ENCODE results near the gene FOXJ2.
"Not testable (repeated sequence)": the region's sequence is repeated elsewhere in the genome, so short reads cannot be mapped to it uniquely, and the experiment has no call there.

Gene FOXJ2

GRCh38 chr12:8031017-8031416, 1.5 kb upstream of the FOXJ2 start:
- not testable (repeated sequence) for DNase-seq

- DNase-seq, result no peak
These were observed 659 bp upstream of the FOXJ2 start for GRCh38 chr12:8031872-8032241.

- DNase-seq, result peak; percentile 45
These were observed 883 bp downstream of the FOXJ2 start for GRCh38 chr12:8033153-8034044.

GRCh38 chr12:8034802-8035201, 2.3 kb downstream of the FOXJ2 start:
- DNase-seq, result no peak

- DNase-seq, result no peak
These were observed 3.0 kb downstream of the FOXJ2 start for GRCh38 chr12:8035440-8036010.

GRCh38 chr12:8036346-8036745, 3.8 kb downstream of the FOXJ2 start:
- no peak for DNase-seq

GRCh38 chr12:8037046-8037663, 4.6 kb downstream of the FOXJ2 start:
- DNase-seq, result peak; percentile 39

GRCh38 chr12:8037947-8038346, 5.4 kb downstream of the FOXJ2 start:
- DNase-seq, result no peak

- DNase-seq, result no peak
These were observed 6.2 kb downstream of the FOXJ2 start for GRCh38 chr12:8038659-8039114.

- no peak for DNase-seq
These were observed 8.3 kb downstream of the FOXJ2 start for GRCh38 chr12:8040791-8041190.

- DNase-seq, result peak; percentile 74
These were observed 13.7 kb downstream of the FOXJ2 start for GRCh38 chr12:8045952-8046944.

GRCh38 chr12:8047842-8048241, 15.3 kb downstream of the FOXJ2 start:
- no peak for DNase-seq

GRCh38 chr12:8048906-8049305, 16.4 kb downstream of the FOXJ2 start:
- no peak for DNase-seq

GRCh38 chr12:8050600-8051250, 18.2 kb downstream of the FOXJ2 start:
- DNase-seq, result no peak

- DNase-seq, result peak; percentile 60
These were observed 20.2 kb downstream of the FOXJ2 start for GRCh38 chr12:8052679-8053078.

- DNase-seq, result no peak
These were observed 22.3 kb downstream of the FOXJ2 start for GRCh38 chr12:8054816-8055215.

- DNase-seq, result no peak
These were observed 24.8 kb downstream of the FOXJ2 start for GRCh38 chr12:8057306-8057705.

- DNase-seq, result peak; percentile 46
These were observed 25.3 kb downstream of the FOXJ2 start for GRCh38 chr12:8057839-8058238.

GRCh38 chr12:8058506-8058905, 26.0 kb downstream of the FOXJ2 start:
- DNase-seq, result no peak

GRCh38 chr12:8064131-8064530, 31.6 kb downstream of the FOXJ2 start:
- no peak for DNase-seq

GRCh38 chr12:8065991-8066594, 33.6 kb downstream of the FOXJ2 start, which contains the start of gene C3AR1:
Gene C3AR1, minus strand, starts transcription at chr12:8066359. Its CDS starts 6,174 bp downstream, at chr12:8060185.
- peak; percentile 57 for DNase-seq

- no peak for DNase-seq
These were observed 37.1 kb downstream of the FOXJ2 start for GRCh38 chr12:8069582-8069981.

Data from CD4-positive, alpha-beta T cell treated with Interleukin-15 for 1 hour (primary cell).